Caco-2 (cell line): ENCODE measurements around the gene RAMACL. TPM values are rescaled to one million over a fixed set of nuclear protein-coding genes. Genes with fewer than 3 reads are reported as not detected.
A peak's percentile ranks its signal among the peaks of the same experiment; 100 is the strongest.

Source experiments
- BruUV-seq: library from RNA; stranded (reverse); fragments of 400-500 nt; replicated peaks from 2 replicates; lab custom pipeline; 2021; lab: Mats Ljungman, UMichigan
- CTCF ChIA-PET: fragments of 300-600 bp; sonication (Branson Sonifier 250); formaldehyde crosslinking; loops from one replicate; lab custom pipeline; 2022; ENCODE audit warnings: antibody characterized with exemption; lab: Charles Lee
- POLR2A ChIA-PET: fragments of 300-600 bp; sonication (Branson Sonifier 250); formaldehyde crosslinking; loops from one replicate; lab custom pipeline; 2022; ENCODE audit warnings: antibody characterized with exemption; lab: Charles Lee
- DNase-seq, 2 experiments: peaks; one replicate each; pipeline versions ENCODE4 v3.0.0 to v3.0.0-alpha.2; 2020 to 2022
- H3K27me3 ChIP-seq: replicated peaks from 2 replicates; pipeline ENCODE4 v1.6.0; 2011; ENCODE audit warnings: low read length; ENCODE audit not compliant: control insufficient read depth, insufficient read depth
- H3K36me3 ChIP-seq: 2 replicates; pipeline ENCODE4 v1.5.1; 2011; ENCODE audit warnings: low read length; ENCODE audit not compliant: control insufficient read depth, insufficient read depth
- H3K4me1 ChIP-seq: fragments of 250-450 bp; sonication (Bioruptor Pico); 2 replicates; pipeline ENCODE4 v1.5.1; 2020; ENCODE audit warnings: mild to moderate bottlenecking
- H3K4me3 ChIP-seq: 2 replicates; pipeline ENCODE4 v1.5.1; 2011; ENCODE audit warnings: low read depth, mild to moderate bottlenecking, control low read depth, low read length
- H3K9me3 ChIP-seq: fragments of 250-450 bp; sonication (Bioruptor Pico); 2 replicates; pipeline ENCODE4 v1.5.1; 2020; ENCODE audit warnings: mild to moderate bottlenecking, moderate library complexity
- H3K27ac Mint-ChIP-seq: one replicate; pipeline ENCODE4 v1.8.0; 2022; ENCODE audit warnings: mixed read lengths; ENCODE audit not compliant: unreplicated experiment
- H3K27me3 Mint-ChIP-seq: one replicate; pipeline ENCODE4 v1.8.0; 2022; ENCODE audit warnings: mixed read lengths; ENCODE audit not compliant: insufficient read depth, unreplicated experiment
- H3K36me3 Mint-ChIP-seq: one replicate; pipeline ENCODE4 v1.8.0; 2022; ENCODE audit warnings: mild to moderate bottlenecking, mixed read lengths; ENCODE audit not compliant: insufficient read depth, unreplicated experiment
- H3K4me1 Mint-ChIP-seq: one replicate; pipeline ENCODE4 v1.8.0; 2022; ENCODE audit warnings: low read depth, mixed read lengths; ENCODE audit not compliant: unreplicated experiment
- H3K4me3 Mint-ChIP-seq: one replicate; pipeline ENCODE4 v1.8.0; 2022; ENCODE audit warnings: mild to moderate bottlenecking, moderate library complexity, mixed read lengths; ENCODE audit not compliant: unreplicated experiment
- H3K9me3 Mint-ChIP-seq: one replicate; pipeline ENCODE4 v1.8.0; 2022; ENCODE audit warnings: mixed read lengths; ENCODE audit not compliant: unreplicated experiment
- CTCF ChIP-seq, 2 experiments: fragments of 200-600 bp in 1 of 2; IDR thresholded peaks; 1 replicate in 1 of 2; 2 replicates in 1 of 2; pipeline versions ENCODE4 v1.5.1 to v1.8.0; 2011 to 2022; ENCODE audit warnings: antibody characterized with exemption in 1 of 2, control low read depth in 1 of 2, inconsistent platforms in 1 of 2, low read depth in 1 of 2, low read length in 1 of 2, mild to moderate bottlenecking in 1 of 2, moderate library complexity in 1 of 2; ENCODE audit not compliant: insufficient read depth in 1 of 2, severe bottlenecking in 1 of 2, unreplicated experiment in 1 of 2
- intact Hi-C: fragments of 100-400 bp; cut with micrococcal nuclease; formaldehyde crosslinking; loops from one replicate; pipeline ENCODE4 v1.10.0; 2022; ENCODE audit not compliant: unreplicated experiment
- total RNA-seq: library from RNA; stranded (reverse); gene quantifications from 2 replicates; pipeline ENCODE4 v1.2.3, GENCODE V29; 2022

RAMACL gene
- total RNA-seq, 1 experiment from 2014 or later, result 0.20 TPM

GRCh38 chr6:166629628-166630027, 43.1 kb upstream of the RAMACL start:
- no peak for TF ChIP-seq CTCF (IDR thresholded peaks at IDR 0.05; ENCODE audit: insufficient read depth in 1 of 2, low read depth in 1 of 2, low read length in 1 of 2, severe bottlenecking in 1 of 2, unreplicated experiment in 1 of 2)
- H3K36me3 ChIP-seq, result no peaks in the 10 kb centered on the region
- Mint-ChIP-seq H3K4me1 (no peaks in the 10 kb centered on the region), H3K9me3 (peaks cover 8% of the 10 kb centered on the region), H3K36me3 (peaks cover 21% of the 10 kb centered on the region), H3K27ac (no peak overlapping the region), H3K27me3 (peaks cover 25% of the 10 kb centered on the region), H3K4me3 (no peak overlapping the region)
- peaks cover 7% of the 10 kb centered on the region for H3K27me3 ChIP-seq
- no peak for DNase-seq
- ChIA-PET CTCF (no interaction called here), POLR2A (no interaction called here)
- BruUV-seq, result no TSS peak
- intact Hi-C loops, result loop anchor here (5.0 kb wide), 3 partner anchors 42 to 368 kb away; partner anchors contain the start of genes CEP43 and RAMACL
- H3K9me3 ChIP-seq, result no peaks in the 10 kb centered on the region
- H3K4me1 ChIP-seq, result peaks cover 14% of the 10 kb centered on the region
- H3K4me3 ChIP-seq, result no peak overlapping the region

GRCh38 chr6:166627875-166628801, 41.7 kb upstream of the RAMACL start:
- Mint-ChIP-seq H3K4me1 (no peaks in the 10 kb centered on the region), H3K9me3 (peaks cover 8% of the 10 kb centered on the region), H3K4me3 (peak overlapping the region; percentile 86), H3K27ac (peak overlapping the region; percentile 45), H3K36me3 (peaks cover 14% of the 10 kb centered on the region), H3K27me3 (peaks cover 19% of the 10 kb centered on the region)
- no peak for TF ChIP-seq CTCF (IDR thresholded peaks at IDR 0.05; ENCODE audit: insufficient read depth in 1 of 2, low read depth in 1 of 2, low read length in 1 of 2, severe bottlenecking in 1 of 2, unreplicated experiment in 1 of 2)
- Histone ChIP-seq H3K4me3 (peak overlapping the region; percentile 59), H3K27me3 (peaks cover 8% of the 10 kb centered on the region), H3K9me3 (no peaks in the 10 kb centered on the region), H3K36me3 (no peaks in the 10 kb centered on the region), H3K4me1 (peaks cover 14% of the 10 kb centered on the region)
- ChIA-PET CTCF (interaction anchor here (0.6 to 1.0 kb wide), 6 partner anchors 11 to 933 kb away, joined by 3 to 7 read pairs (median 6); no protein-coding TSS in a partner anchor), POLR2A (interaction anchor here (0.6 to 1.0 kb wide), 3 partner anchors 37 to 134 kb away, joined by 3 to 11 read pairs (median 3); no protein-coding TSS in a partner anchor)
- BruUV-seq, result no TSS peak
- peak; percentile 54 to 57 for DNase-seq
- intact Hi-C loops, result loop anchor here (1.0 to 5.0 kb wide), 6 partner anchors 41 to 369 kb away; partner anchors contain the start of genes CEP43 and RAMACL
